Kidney (tissue), 14 donors: Measurements from ENCODE around the gene GDPD5. TPM values are rescaled to one million over a fixed set of nuclear protein-coding genes. Genes with fewer than 3 reads are reported as not detected.
A peak's percentile ranks its signal among the peaks of the same experiment; 100 is the strongest.

Experiments used
- DNase-seq, 5 donors: peaks; one replicate each; pipeline ENCODE4 v3.0.0-alpha.2; 2013 to 2020
- FAIRE-seq: peaks from 2 replicates; lab custom pipeline; 2012; peaks lifted over from hg19 to GRCh38; lab: Jason Lieb, UNC
- H3K27ac ChIP-seq, 2 donors: one replicate each; pipeline ENCODE4 v1.7.0; 2013; ENCODE audit warnings: low read depth in 2 of 2, low read length in 2 of 2, inconsistent platforms in 1 of 2
- H3K27me3 ChIP-seq: one replicate; pipeline ENCODE4 v1.7.1; 2013; ENCODE audit warnings: low read length, inconsistent platforms; ENCODE audit not compliant: control insufficient read depth, insufficient read depth
- H3K36me3 ChIP-seq, 3 donors: one replicate each; pipeline versions ENCODE4 v1.7.0 to v1.7.1; 2013; ENCODE audit warnings: low read length in 3 of 3, control low read depth in 1 of 3, inconsistent platforms in 1 of 3; ENCODE audit not compliant: insufficient read depth in 3 of 3, control insufficient read depth in 2 of 3
- H3K4me1 ChIP-seq, 3 donors: one replicate each; pipeline versions ENCODE4 v1.7.0 to v1.7.1; 2013; ENCODE audit warnings: low read length in 3 of 3, inconsistent platforms in 1 of 3, low read depth in 1 of 3; ENCODE audit not compliant: control insufficient read depth in 2 of 3, insufficient read depth in 2 of 3
- H3K4me3 ChIP-seq, 3 donors: one replicate each; pipeline versions ENCODE4 v1.7.0 to v1.8.1; 2013; ENCODE audit warnings: low read length in 3 of 3, control low read depth in 1 of 3, inconsistent platforms in 1 of 3
- H3K9ac ChIP-seq, 3 donors: one replicate each; pipeline versions ENCODE4 v1.7.0 to v1.7.1; 2013; ENCODE audit warnings: low read length in 3 of 3, control low read depth in 1 of 3, inconsistent platforms in 1 of 3
- H3K9me3 ChIP-seq, 3 donors: one replicate each; pipeline versions ENCODE4 v1.7.0 to v1.7.1; 2013; ENCODE audit warnings: low read length in 3 of 3, control low read depth in 1 of 3, inconsistent platforms in 1 of 3; ENCODE audit not compliant: control insufficient read depth in 2 of 3, insufficient read depth in 1 of 3
- CTCF ChIP-seq: IDR thresholded peaks from 3 replicates; pipeline ENCODE4 v1.5.1; 2012; ENCODE audit warnings: mild to moderate bottlenecking, moderate library complexity, borderline replicate concordance; ENCODE audit not compliant: insufficient read depth; ENCODE audit errors: extremely low read depth
- intact Hi-C: fragments of 100-400 bp; cut with DNase I; formaldehyde crosslinking; loops from one replicate; pipeline ENCODE4 v1.11.1; 2022
- polyA plus RNA-seq: library from polyadenylated mRNA; stranded (reverse); fragments of 350-450 nt; fragmentation: Illumina TruSeq; extraction: RNeasy Lipid Tissue Mini Kit (QIAGEN cat#74804); gene quantifications from one replicate; pipeline ENCODE4 v1.2.3, GENCODE V29; 2014; ENCODE audit warnings: low read depth, low replicate concordance; ENCODE audit not compliant: insufficient read depth
- total RNA-seq: library from RNA; stranded (reverse); fragmentation: NEBNext Ultra II Directional; extraction: Animal tissue kit (Norgen Biotek cat#: 25700); gene quantifications from one replicate; pipeline ENCODE4 v1.2.1, GENCODE V29; 2021
- donor health status: control.
- donor health status: control.
- donor health status: control.
- donor health status: control.
- donor health status: control.
- donor health status: DM: yes; HTN: yes; CAD: no.
- donor health status: Normal renal cell carcinoma (clear cell type).

GDPD5 gene
- total and polyA plus RNA-seq, 2 donors from 2014 or later, result 3.9 to 11.4 TPM

GRCh38 chr11:75441804-75442132, 84.0 kb downstream of the GDPD5 start:
- DNase-seq (no peak), FAIRE-seq (no peak)
- Histone ChIP-seq H3K9ac (no peak overlapping the region), H3K4me1 (no peaks in the 10 kb centered on the region), H3K4me3 (no peak overlapping the region), H3K27ac (no peak overlapping the region), H3K27me3 (peaks cover 2% of the 10 kb centered on the region), H3K36me3 (no peaks in the 10 kb centered on the region), H3K9me3 (no peaks in the 10 kb centered on the region)
- intact Hi-C loops, result no loop called here
- no peak for TF ChIP-seq CTCF

- intact Hi-C loops, result no loop called here
- FAIRE-seq (no peak), DNase-seq (peak in 1 of 5 donors; percentile 65)
- Histone ChIP-seq H3K36me3 (no peaks in the 10 kb centered on the region), H3K4me1 (no peaks in the 10 kb centered on the region), H3K27ac (no peak overlapping the region), H3K9me3 (no peaks in the 10 kb centered on the region), H3K9ac (no peak overlapping the region), H3K27me3 (peaks cover 2% of the 10 kb centered on the region), H3K4me3 (no peak overlapping the region)
- no peak for TF ChIP-seq CTCF
These were observed 84.6 kb downstream of the GDPD5 start for GRCh38 chr11:75440960-75441803.

GRCh38 chr11:75439495-75440120, 86.1 kb downstream of the GDPD5 start:
- Histone ChIP-seq H3K36me3 (no peaks in the 10 kb centered on the region), H3K4me3 (no peak overlapping the region), H3K27me3 (peaks cover 2% of the 10 kb centered on the region), H3K4me1 (no peaks in the 10 kb centered on the region), H3K9ac (no peak overlapping the region), H3K27ac (no peak overlapping the region), H3K9me3 (no peaks in the 10 kb centered on the region)
- no peak for TF ChIP-seq CTCF
- intact Hi-C loops, result no loop called here
- FAIRE-seq, result no peak
- peak in 1 of 5 donors; percentile 63 for DNase-seq
